HCT116 (cell line): ENCODE results near the gene CELF4. TPM values are rescaled to one million over a fixed set of nuclear protein-coding genes. Genes with fewer than 3 reads are reported as not detected.

Experiments used
- ATAC-seq: fragments of 200-7000 bp; cut with Tn5 transposase; 2 replicates; pipeline ENCODE4 v1.9.1; 2020; ENCODE audit warnings: mild to moderate bottlenecking, moderate library complexity
- BruUV-seq: library from RNA; stranded (reverse); fragments of 400-500 nt; replicated peaks from 2 replicates; lab custom pipeline; 2021; lab: Mats Ljungman, UMichigan
- CTCF ChIA-PET: fragments of 300-600 bp; sonication (Branson Sonifier 250); formaldehyde crosslinking; loops from one replicate; lab custom pipeline; 2021; ENCODE audit warnings: antibody characterized with exemption; lab: Charles Lee
- POLR2A ChIA-PET: fragments of 300-600, 350-600 bp; sonication (Branson Sonifier 250); formaldehyde crosslinking; loops from one replicate; lab custom pipeline; 2021; ENCODE audit warnings: antibody characterized with exemption; lab: Charles Lee
- RAD21 ChIA-PET, 2 experiments: fragments of 300-600 bp; sonication (Branson Sonifier 250); formaldehyde crosslinking; loops; one replicate each; lab custom pipeline; 2023; ENCODE audit warnings: low total read pairs in 2 of 2; ENCODE audit not compliant: uncharacterized antibody in 2 of 2, unreplicated experiment in 2 of 2, low non-redundant PET in 1 of 2; lab: Charles Lee
- DNase-seq: peaks from one replicate; pipeline ENCODE4 v3.0.0-alpha.2; 2010; ENCODE audit warnings: low read depth, low spot score
- H2AFZ ChIP-seq: fragments of 200-600 bp; shearing (Covaris generic), sonication (generic); 2 replicates; pipeline ENCODE4 v1.6.1; 2017; ENCODE audit warnings: low read depth, mixed run types, mixed read lengths, antibody characterized with exemption, low read length; ENCODE audit not compliant: poor library complexity, severe bottlenecking
- H3K27ac ChIP-seq: 2 replicates; pipeline ENCODE4 v1.5.1; 2012; ENCODE audit warnings: low read depth, low read length
- H3K27me3 ChIP-seq: fragments of 200-600 bp; sonication (generic); 2 replicates; pipeline ENCODE4 v1.6.1; 2016; ENCODE audit warnings: mixed run types, low read length, mixed read lengths; ENCODE audit not compliant: insufficient read depth
- H3K36me3 ChIP-seq, 2 experiments: fragments of 200-500 bp in 1 of 2; fragments of 200-600 bp in 1 of 2; sonication (Bioruptor generic) in 1 of 2; sonication (generic) in 1 of 2; 2 replicates each; pipeline versions ENCODE4 v1.5.1 to v1.6.1; 2014 to 2016; ENCODE audit warnings: low read length in 2 of 2, inconsistent platforms in 1 of 2, mixed read lengths in 1 of 2, mixed run types in 1 of 2; ENCODE audit not compliant: insufficient read depth in 2 of 2, control insufficient read depth in 1 of 2
- H3K4me1 ChIP-seq, 2 experiments: fragments of 200-600 bp in 1 of 2; sonication (generic) in 1 of 2; 2 replicates each; pipeline versions ENCODE4 v1.5.1 to v1.6.1; 2012 to 2017; ENCODE audit warnings: low read length in 2 of 2, inconsistent platforms in 1 of 2, mild to moderate bottlenecking in 1 of 2, mixed read lengths in 1 of 2, mixed run types in 1 of 2, moderate library complexity in 1 of 2; ENCODE audit not compliant: insufficient read depth in 2 of 2, control insufficient read depth in 1 of 2
- H3K4me2 ChIP-seq: fragments of 200-600 bp; sonication (generic); 2 replicates; pipeline ENCODE4 v1.6.1; 2017; ENCODE audit warnings: mixed run types, low read length, mixed read lengths
- H3K4me3 ChIP-seq, 2 experiments: fragments of 200-600 bp in 1 of 2; sonication (generic) in 1 of 2; replicated peaks in 1 of 2; 2 replicates each; pipeline ENCODE4 v1.5.1; 2011 to 2016; ENCODE audit warnings: low read length in 2 of 2, control low read depth in 1 of 2, low read depth in 1 of 2, mild to moderate bottlenecking in 1 of 2, mixed read lengths in 1 of 2, mixed run types in 1 of 2
- H3K79me2 ChIP-seq: fragments of 200-600 bp; sonication (generic); 2 replicates; pipeline ENCODE4 v1.6.1; 2017; ENCODE audit warnings: mild to moderate bottlenecking, mixed run types, low read length, moderate library complexity, mixed read lengths; ENCODE audit not compliant: insufficient read depth
- H3K9ac ChIP-seq: fragments of 200-600 bp; sonication (generic); 2 replicates; pipeline ENCODE4 v1.6.1; 2016; ENCODE audit warnings: low read length, mixed read lengths
- H3K9me2 ChIP-seq: fragments of 200-600 bp; sonication (generic), shearing (Covaris generic); 2 replicates; pipeline ENCODE4 v1.6.1; 2017; ENCODE audit warnings: mixed run types, mild to moderate bottlenecking, moderate library complexity; ENCODE audit not compliant: insufficient read depth
- H3K9me3 ChIP-seq, 2 experiments: fragments of 200-500 bp in 1 of 2; fragments of 200-600 bp in 1 of 2; sonication (Bioruptor generic) in 1 of 2; sonication (generic) in 1 of 2; 2 replicates each; pipeline ENCODE4 v1.6.1; 2014 to 2017; ENCODE audit warnings: low read length in 2 of 2, mixed read lengths in 2 of 2, inconsistent platforms in 1 of 2, low read depth in 1 of 2, mild to moderate bottlenecking in 1 of 2, mixed run types in 1 of 2, moderate library complexity in 1 of 2; ENCODE audit not compliant: control insufficient read depth in 1 of 2, insufficient read depth in 1 of 2
- H4K20me1 ChIP-seq: fragments of 200-600 bp; sonication (generic), shearing (Covaris generic); 2 replicates; pipeline ENCODE4 v1.6.1; 2017; ENCODE audit warnings: mixed run types, mild to moderate bottlenecking, moderate library complexity; ENCODE audit not compliant: insufficient read depth
- FOSL1 ChIP-seq: IDR thresholded peaks from 2 replicates; pipeline ENCODE4 v1.6.1; 2012; ENCODE audit warnings: low read depth
- MAX ChIP-seq: IDR thresholded peaks from 2 replicates; pipeline ENCODE4 v1.6.1; 2012
- RAD21 ChIP-seq: IDR thresholded peaks from 2 replicates; pipeline ENCODE4 v1.6.1; 2012; ENCODE audit warnings: low read depth, mild to moderate bottlenecking
- REST ChIP-seq: IDR thresholded peaks from 2 replicates; pipeline ENCODE4 v1.6.1; 2012; ENCODE audit warnings: low read depth
- intact Hi-C: fragments of 100-400 bp; cut with micrococcal nuclease; formaldehyde crosslinking; loops from 2 replicates; pipeline ENCODE4 v1.10.0; 2022
- total RNA-seq: library from RNA; stranded (reverse); gene quantifications from one replicate; pipeline ENCODE4 v1.2.1, GENCODE V29; 2021; ENCODE audit not compliant: unreplicated experiment

Gene CELF4
- total RNA-seq, 1 experiment from 2014 or later: not detected

GRCh38 chr18:37564711-37565100 is 892 bp downstream of the CELF4 start:
- Histone ChIP-seq H3K4me3 (no peak overlapping the region), H3K36me3 (no peaks in the 10 kb centered on the region), H3K4me1 (no peaks in the 10 kb centered on the region), H4K20me1 (no peaks in the 10 kb centered on the region)
- BruUV-seq: no TSS peak
- ATAC-seq (no peak), DNase-seq (no peak)
- RAD21 ChIA-PET: no interaction called here
- TF ChIP-seq REST: peak; percentile 56
- no peak for TF ChIP-seq RAD21
- no peak for TF ChIP-seq MAX
- TF ChIP-seq, all 23 proteins: peak for 1
- H3K27ac ChIP-seq: no peak overlapping the region
- no peak overlapping the region for H3K4me2 ChIP-seq
- ChIA-PET CTCF (no interaction called here), POLR2A (no interaction called here)
- H3K27me3 ChIP-seq: peaks cover 36% of the 10 kb centered on the region
- no peaks in the 10 kb centered on the region for H3K79me2 ChIP-seq
- no peaks in the 10 kb centered on the region for H3K9me2 ChIP-seq
- H3K9ac ChIP-seq: no peak overlapping the region
- H3K9me3 ChIP-seq: no peaks in the 10 kb centered on the region
- H2AFZ ChIP-seq: no peak overlapping the region
- intact Hi-C loops: no loop called here

GRCh38 chr18:37563931-37564392 is 1.6 kb downstream of the CELF4 start:
- Histone ChIP-seq H3K4me1 (no peaks in the 10 kb centered on the region), H3K4me3 (no peak overlapping the region), H3K36me3 (no peaks in the 10 kb centered on the region), H3K9me3 (no peaks in the 10 kb centered on the region), H2AFZ (no peak overlapping the region), H3K79me2 (no peaks in the 10 kb centered on the region), H3K9me2 (no peaks in the 10 kb centered on the region), H3K27me3 (peaks cover 43% of the 10 kb centered on the region), H3K4me2 (no peak overlapping the region), H3K27ac (no peak overlapping the region), H4K20me1 (no peaks in the 10 kb centered on the region), H3K9ac (no peak overlapping the region)
- no peak for DNase-seq
- RAD21 ChIA-PET: no interaction called here
- POLR2A ChIA-PET: no interaction called here
- CTCF ChIA-PET: no interaction called here
- no TSS peak for BruUV-seq
- intact Hi-C loops: no loop called here
- no peak for TF ChIP-seq FOSL1
- no peak for ATAC-seq
